Fibroblast of the aortic adventitia (primary cell): ENCODE data around the gene ESYT2. TPM values are rescaled to one million over a fixed set of nuclear protein-coding genes. Genes with fewer than 3 reads are reported as not detected.

Experiments
- DNase-seq: peaks from one replicate; pipeline ENCODE4 v3.0.0-alpha.2; 2010; ENCODE audit warnings: low read depth
- H3K4me3 ChIP-seq: 2 replicates; pipeline ENCODE4 v1.5.1; 2011; ENCODE audit warnings: low read depth, mild to moderate bottlenecking, control low read depth, low read length, moderate library complexity
- CTCF ChIP-seq: IDR thresholded peaks from 2 replicates; pipeline ENCODE4 v1.5.1; 2011; ENCODE audit warnings: mild to moderate bottlenecking, low read length, control low read depth, inconsistent platforms; ENCODE audit not compliant: insufficient read depth
- total RNA-seq: library from RNA; depleted of rRNA; stranded (reverse); fragments of >200 nt; gene quantifications from 2 replicates; pipeline ENCODE4 v1.2.3, GENCODE V29; 2012; ENCODE audit warnings: low replicate concordance

Gene ESYT2
- total RNA-seq, 1 donor: 105 TPM

GRCh38 chr7:158733775-158734494 is 95.4 kb downstream of the ESYT2 start:
- DNase-seq: no peak
- H3K4me3 ChIP-seq: no peak overlapping the region
- no peak for TF ChIP-seq CTCF

- no peak for DNase-seq
- no peak for TF ChIP-seq CTCF
- H3K4me3 ChIP-seq: no peak overlapping the region
These were observed 96.1 kb downstream of the ESYT2 start for GRCh38 chr7:158733220-158733519.

- no peak overlapping the region for H3K4me3 ChIP-seq
- DNase-seq: no peak
- TF ChIP-seq CTCF: no peak
These were observed 96.7 kb downstream of the ESYT2 start for GRCh38 chr7:158732494-158733219.

- H3K4me3 ChIP-seq: no peak overlapping the region
- no peak for DNase-seq
- no peak for TF ChIP-seq CTCF
These were observed 97.5 kb downstream of the ESYT2 start for GRCh38 chr7:158731761-158732160.

- H3K4me3 ChIP-seq: no peak overlapping the region
- TF ChIP-seq CTCF: no peak
- no peak for DNase-seq
These were observed 98.6 kb downstream of the ESYT2 start for GRCh38 chr7:158730383-158731346.

- H3K4me3 ChIP-seq: no peak overlapping the region
- no peak for TF ChIP-seq CTCF
- no peak for DNase-seq
These were observed 99.5 kb downstream of the ESYT2 start for GRCh38 chr7:158729646-158730382.
